AG08395 (cell line): ENCODE measurements around the gene ACAD10.
"Not testable (repeated sequence)": the region's sequence is repeated elsewhere in the genome, so short reads cannot be mapped to it uniquely, and the experiment has no call there.

Source experiments
- DNase-seq: peaks from one replicate; pipeline ENCODE4 v3.0.0; 2012; ENCODE audit warnings: mixed read lengths, low spot score

The ACAD10 gene

DNA sequence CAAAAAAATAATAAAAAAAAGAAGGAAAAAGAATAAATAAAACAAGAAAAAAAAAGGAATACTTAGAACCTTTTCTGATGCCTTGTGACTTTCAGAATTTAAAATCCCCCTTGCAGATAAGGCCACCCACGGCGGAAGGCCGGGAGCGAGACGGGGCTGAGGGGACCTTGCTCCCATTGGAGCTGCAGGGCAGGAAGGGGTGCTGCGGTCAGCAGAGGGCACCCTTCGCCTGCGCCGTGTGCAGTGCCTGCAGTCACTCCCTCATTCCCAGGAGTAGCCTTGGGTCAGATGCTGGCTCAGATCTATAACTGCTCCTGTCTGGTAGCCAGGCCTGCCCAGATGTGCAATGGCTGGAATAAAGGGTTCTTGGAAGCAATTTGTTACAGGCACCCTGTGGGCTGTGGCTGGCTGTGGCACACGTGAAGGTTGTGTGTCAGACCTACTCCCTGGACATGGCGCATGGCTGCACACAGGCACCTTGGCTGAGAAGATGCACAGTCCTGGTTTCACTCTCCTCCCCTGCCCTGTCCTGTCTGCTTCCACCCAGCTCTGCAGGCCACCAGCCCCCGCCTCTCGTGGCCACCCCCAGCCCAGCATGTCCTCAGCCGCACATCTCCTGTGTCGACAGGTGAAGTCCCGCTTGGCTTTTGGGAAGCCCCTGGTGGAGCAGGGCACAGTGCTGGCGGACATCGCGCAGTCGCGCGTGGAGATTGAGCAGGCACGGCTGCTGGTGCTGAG is 67.5 kb downstream of the ACAD10 start:
- peak; percentile 90 for DNase-seq

DNA sequence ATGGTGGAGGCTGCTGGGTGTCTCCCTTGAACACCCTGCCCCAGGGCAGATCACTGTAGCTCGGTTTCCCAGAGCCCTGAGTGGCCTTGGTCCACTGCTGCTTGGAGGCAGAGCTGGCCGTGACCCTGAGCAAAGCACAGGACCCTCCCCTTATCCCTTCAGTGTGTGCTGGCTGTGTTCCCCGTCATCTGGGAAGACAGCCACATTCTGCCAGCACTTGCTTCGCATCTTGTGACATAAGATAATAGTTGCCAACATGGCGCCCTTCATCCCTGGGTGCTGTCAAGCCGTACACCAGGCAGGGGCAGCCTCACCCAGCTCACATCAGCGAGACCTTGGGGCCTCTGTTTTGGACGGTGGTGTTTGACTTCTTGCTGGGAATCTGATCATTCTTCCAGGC is 68.8 kb downstream of the ACAD10 start:
- DNase-seq, result no peak

DNA sequence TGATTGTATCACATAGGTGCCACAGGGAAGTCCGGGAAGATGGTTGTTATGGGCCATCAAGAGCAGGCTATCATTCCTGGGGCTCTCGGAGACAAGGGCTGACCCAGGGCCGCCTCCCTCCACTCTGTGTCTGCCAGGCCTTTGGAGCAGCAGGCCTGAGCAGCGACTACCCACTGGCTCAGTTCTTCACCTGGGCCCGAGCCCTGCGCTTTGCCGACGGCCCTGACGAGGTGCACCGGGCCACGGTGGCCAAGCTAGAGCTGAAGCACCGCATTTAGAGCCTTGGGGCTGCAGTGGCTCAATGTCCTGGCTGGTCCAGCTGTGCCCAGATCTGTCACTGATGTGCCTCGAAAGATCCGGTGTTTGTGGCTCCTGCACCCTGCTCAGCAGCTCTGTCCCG is 70.3 kb downstream of the ACAD10 start:
- DNase-seq, result no peak

- DNase-seq, result no peak
Measured at GRCh38 chr12:111756681-111757080, 70.8 kb downstream of the ACAD10 start.

DNA sequence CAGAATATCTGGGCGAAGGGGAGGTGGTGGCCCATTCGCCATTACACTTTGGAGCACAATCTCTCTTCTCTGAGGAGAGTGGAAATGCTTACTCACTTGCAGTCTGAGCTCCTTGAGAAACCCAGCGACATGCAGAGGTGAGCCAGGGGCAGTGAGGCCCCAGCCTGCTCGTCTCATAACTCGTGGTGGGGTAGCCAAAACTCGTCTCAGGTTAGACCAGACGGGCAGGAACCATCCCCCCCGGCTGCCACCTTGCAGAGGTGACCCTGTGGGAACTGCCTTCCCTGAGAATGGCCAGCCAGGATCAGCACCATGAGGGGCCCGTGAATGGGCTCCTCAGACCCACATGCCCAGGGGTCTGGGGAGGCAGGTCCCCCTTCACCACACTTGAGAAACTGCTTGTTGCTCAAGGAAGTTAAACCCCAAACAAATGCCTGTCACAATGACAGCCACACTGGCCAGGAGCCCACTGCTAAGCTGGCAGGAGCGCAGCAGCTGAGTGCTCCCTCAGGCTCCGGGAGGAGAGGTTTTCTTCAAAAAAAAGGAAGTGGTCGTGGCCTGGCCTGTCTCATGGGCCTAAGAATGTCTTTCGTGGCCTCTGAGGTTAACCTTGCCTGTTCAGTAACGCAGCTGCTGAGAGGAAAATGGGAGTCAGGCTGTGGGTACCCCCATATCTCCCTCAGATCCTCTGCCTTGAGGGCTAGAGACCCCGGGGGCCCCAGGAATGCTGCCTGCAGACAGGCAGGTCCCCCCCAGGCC is 71.7 kb downstream of the ACAD10 start:
- peak; percentile 35 for DNase-seq

DNA sequence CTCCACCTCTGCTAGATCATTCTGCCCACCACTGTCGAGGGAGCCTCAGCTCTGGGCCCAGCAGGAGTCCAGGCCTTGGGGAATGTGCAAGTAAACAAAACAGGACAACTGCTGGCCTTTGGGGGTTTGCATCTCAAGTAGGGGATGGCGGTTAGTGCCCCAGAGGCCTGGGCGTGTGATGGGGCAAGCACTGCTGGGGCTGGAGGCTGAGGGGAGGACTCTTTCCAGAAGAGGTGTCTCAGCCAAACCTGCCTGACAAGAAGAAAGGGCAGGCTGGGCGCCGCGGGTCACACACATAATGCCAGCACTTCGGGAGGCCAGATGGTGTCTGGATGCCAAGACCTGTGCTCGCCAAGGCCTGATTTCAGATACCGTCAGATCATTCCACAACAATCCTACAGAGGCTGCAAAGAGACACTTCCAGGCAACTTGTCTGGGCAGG is 72.3 kb downstream of the ACAD10 start:
- no peak for DNase-seq

- DNase-seq, result no peak
Measured at GRCh38 chr12:111759271-111759670, 73.4 kb downstream of the ACAD10 start.

- no peak for DNase-seq
Measured at GRCh38 chr12:111759991-111760390, 74.1 kb downstream of the ACAD10 start.

DNA sequence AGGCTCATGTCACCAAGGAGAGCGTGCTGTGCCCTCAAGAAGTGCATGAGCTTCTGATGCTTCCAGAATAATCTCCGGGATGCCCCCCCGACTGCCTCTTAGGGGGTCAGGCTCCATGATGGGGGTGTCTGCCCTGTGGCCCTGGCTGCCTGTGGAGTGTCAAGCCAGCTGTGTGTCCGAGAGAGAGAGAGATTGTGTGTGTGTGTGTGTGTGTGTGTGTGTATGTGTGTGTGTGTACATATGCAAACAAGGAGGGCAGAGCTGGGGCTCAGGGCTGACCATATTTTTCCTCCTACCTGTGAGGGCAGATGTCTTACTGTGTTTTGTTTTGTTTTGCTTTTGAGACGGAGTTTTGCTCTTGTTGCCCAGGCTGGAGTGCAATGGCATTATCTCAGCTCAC is 75.2 kb downstream of the ACAD10 start:
- DNase-seq, result no peak

DNA sequence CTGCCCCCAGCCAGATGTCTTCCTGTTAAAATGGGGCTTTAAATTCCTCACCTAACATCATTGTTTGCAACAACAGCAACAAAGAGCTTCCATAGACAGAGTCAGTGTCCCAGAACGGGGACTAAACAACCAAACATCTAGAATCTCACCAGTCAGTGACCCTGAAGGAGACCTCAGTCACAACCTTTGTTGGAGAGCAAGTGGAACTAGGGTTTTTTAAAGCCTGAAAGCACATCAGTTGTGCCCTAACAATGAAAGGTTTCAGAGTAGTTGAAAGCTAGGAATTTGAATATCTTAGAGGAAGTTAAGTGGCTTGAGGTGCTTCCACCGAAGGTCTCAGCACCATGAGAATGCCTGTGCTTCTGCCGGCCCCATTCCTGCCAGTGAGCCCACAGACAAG is 75.9 kb downstream of the ACAD10 start:
- no peak for DNase-seq

GRCh38 chr12:111763552-111763951 is 77.7 kb downstream of the ACAD10 start:
- DNase-seq, result not testable (repeated sequence)

- no peak for DNase-seq
Measured at GRCh38 chr12:111764120-111764821, 78.4 kb downstream of the ACAD10 start.

- peak; percentile 72 for DNase-seq
Measured at GRCh38 chr12:111766608-111767361, 80.9 kb downstream of the ACAD10 start, which contains the start of gene ALDH2. Gene ALDH2 (plus strand): TSS chr12:111766933. CDS start chr12:111766983, 50 bp downstream.

DNA sequence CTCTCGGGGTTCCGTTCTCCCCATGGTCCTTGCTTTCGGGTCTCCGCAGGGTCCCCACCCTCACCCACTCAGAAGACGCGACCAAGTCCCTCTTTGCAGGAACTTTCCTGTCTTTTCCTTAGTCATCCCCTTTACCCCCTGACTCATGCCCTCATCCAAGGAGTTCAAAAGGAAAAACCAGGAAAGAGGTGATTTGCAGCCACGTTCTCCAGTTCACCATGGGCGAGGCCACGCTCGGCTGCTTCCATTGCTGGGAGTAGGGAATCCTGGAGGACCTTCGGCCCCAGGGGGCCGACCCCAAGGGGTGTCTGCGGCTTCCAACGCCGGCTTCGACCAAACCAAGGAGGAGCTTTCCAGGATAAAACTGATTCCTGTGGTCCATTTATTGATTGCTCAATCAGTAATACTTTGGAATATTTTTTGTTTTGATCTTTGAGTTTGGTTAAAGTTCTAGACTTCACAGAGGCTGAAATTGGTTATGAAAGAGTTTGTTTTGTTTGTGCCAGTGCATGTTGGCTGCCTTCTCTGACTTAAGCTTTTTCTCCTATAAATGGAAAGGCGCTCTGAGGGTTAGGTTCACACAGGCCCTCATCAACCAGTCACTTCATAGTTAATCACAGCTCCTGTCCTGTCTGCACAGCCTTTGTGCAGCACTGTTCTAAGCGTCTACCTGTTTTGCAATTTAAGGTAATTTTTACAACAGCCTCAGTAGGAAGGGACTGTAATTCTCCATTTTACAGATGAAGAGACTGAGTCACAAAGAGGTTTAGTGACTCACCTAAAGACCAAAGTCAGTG is 81.7 kb downstream of the ACAD10 start:
- peak; percentile 19 for DNase-seq

GRCh38 chr12:111768159-111768895 is 82.5 kb downstream of the ACAD10 start:
- no peak for DNase-seq

DNA sequence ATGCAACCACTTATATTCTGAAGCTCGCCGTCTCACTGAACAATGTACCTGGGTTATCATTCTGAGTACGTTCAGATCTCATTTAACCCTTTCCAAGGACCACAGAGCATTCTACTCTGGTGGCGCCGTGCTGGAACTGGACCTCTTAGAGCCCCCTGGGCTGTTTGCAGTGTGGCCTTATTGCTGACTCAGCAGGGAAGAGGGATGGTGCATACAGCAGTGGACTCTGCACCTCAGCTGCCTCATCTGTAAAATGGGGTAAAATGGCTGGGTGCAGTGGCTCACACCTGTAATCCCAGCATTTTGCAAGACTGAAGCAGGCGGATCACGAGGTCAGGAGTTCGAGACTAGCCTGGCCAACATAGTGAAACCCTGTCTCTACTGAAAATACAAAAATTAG is 83.7 kb downstream of the ACAD10 start:
- DNase-seq, result no peak

DNA sequence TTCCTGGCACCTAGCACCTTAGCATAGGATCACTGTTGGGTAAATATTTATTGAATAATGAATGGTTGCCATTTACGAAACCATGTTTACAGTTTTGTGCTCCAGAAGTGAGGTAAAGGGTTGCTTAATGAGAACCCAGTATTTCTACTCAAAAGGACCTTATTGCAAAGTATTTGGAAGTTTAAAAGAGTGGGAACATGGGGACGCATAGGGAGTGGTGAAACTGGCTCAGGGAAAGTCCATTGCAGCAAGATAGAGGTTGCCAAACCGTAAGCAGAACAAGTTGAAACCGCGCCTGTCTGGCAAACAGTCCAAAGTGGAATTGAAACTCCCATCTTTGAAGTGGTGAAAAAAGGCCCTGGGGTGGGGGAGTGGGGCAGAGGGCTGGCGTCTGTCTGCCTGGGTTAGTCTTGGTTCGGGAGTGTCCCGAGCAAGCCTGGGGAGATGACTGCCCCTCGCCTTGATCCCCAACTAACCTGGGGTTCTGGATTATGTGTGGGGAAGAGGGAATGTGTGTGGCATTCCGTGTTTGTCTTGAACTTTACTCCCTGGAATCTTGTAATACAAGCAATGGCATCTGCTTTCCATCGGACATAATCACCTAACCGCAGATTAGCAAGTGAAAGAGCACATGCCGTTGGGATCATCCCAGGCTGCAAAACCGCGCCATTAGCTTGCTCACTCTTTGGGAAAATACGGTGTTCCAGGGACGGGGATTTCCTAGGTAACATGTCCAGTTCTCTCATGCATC is 88.1 kb downstream of the ACAD10 start:
- DNase-seq, result peak; percentile 79

DNA sequence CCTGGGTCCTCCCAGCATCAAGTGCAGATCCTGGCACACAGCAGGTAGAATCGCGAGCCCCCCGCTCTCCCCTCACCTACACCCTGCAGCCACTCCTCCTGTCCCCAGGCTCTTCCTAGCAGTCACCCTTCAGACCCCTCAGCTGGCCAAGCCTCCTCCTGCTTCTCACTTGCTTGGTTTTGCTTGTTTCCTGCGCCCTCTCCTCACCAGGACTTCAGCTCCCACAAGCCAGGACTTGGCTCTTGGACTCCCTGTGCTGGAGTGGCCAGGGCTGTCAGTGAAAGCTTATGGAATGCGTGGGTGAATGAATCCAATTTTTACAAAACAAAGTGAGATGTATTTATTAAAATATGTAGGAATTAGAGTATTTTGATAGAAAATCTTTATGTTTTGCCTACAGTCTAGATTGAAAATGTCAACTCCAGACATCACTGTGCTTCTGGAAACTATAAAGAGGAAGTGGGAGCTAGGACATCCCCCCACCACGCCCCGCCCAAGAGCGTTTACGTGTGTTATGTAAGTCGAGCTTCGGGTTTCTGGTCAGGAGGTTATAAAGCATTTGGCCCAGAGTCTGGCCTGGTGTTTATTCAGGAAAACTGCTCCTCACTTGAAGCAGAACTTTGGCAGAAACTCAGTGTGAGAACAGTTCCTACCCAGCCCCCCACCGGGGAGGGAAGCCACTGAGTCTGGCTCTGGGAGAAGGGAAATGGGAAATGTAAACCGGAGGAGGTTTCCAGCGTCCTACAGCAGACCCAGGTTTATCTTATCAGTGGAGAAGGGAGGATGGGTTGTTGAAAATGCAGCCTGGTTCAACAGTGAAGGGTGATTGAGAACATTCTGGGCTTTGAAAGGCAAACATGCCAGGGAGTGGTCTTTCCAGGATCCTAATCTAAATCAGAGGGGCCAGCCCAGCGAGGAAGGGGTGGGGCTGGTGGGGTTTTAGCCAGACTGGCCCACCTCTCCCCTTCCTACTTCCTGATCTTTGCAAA is 89.6 kb downstream of the ACAD10 start:
- no peak for DNase-seq
